Testis (tissue), 2 donors: ENCODE data around the gene FRYL.

Source experiments
- POLR2A ChIP-seq: fragments of 450-650 bp; IDR thresholded peaks from one replicate; pipeline ENCODE4 v1.6.1; 2017; ENCODE audit warnings: antibody characterized with exemption, mild to moderate bottlenecking, moderate library complexity
- TF ChIP-seq, protein P1 (sequence below), 3 experiments: fragments of 450-650 bp in 2 of 3; fragments of 200-600 bp in 1 of 3; sonication (generic) in 1 of 3; IDR thresholded peaks; one replicate each; pipeline ENCODE4 v1.5.1; 2016 to 2019; ENCODE audit warnings: antibody characterized with exemption in 3 of 3, mild to moderate bottlenecking in 2 of 3, moderate library complexity in 1 of 3

- TF ChIP-seq, protein P1, sequence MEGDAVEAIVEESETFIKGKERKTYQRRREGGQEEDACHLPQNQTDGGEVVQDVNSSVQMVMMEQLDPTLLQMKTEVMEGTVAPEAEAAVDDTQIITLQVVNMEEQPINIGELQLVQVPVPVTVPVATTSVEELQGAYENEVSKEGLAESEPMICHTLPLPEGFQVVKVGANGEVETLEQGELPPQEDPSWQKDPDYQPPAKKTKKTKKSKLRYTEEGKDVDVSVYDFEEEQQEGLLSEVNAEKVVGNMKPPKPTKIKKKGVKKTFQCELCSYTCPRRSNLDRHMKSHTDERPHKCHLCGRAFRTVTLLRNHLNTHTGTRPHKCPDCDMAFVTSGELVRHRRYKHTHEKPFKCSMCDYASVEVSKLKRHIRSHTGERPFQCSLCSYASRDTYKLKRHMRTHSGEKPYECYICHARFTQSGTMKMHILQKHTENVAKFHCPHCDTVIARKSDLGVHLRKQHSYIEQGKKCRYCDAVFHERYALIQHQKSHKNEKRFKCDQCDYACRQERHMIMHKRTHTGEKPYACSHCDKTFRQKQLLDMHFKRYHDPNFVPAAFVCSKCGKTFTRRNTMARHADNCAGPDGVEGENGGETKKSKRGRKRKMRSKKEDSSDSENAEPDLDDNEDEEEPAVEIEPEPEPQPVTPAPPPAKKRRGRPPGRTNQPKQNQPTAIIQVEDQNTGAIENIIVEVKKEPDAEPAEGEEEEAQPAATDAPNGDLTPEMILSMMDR (IDR thresholded peaks at IDR 0.05), result no peak
- TF ChIP-seq POLR2A, result no peak
These were observed 85.3 kb downstream of the FRYL start for GRCh38 chr4:48694824-48695223.
